Panc1 (cell line): ENCODE results near the gene NLGN2. TPM values are rescaled to one million over a fixed set of nuclear protein-coding genes. Genes with fewer than 3 reads are reported as not detected.

Experiments
- ATAC-seq: fragments of 200-7000 bp; cut with Tn5 transposase; 2 replicates; pipeline ENCODE4 v1.9.1; 2020; ENCODE audit warnings: mild to moderate bottlenecking, moderate library complexity
- Bru-seq: library from RNA; stranded (reverse); fragments of 400-500 nt; gene quantifications from one replicate; lab custom pipeline; 2021; lab: Mats Ljungman, UMichigan
- BruChase-seq, 2 experiments: library from RNA; stranded (reverse); fragments of 400-500 nt; gene quantifications; one replicate each; lab custom pipeline; 2021; lab: Mats Ljungman, UMichigan
- BruUV-seq: library from RNA; stranded (reverse); fragments of 400-500 nt; replicated peaks from 2 replicates; lab custom pipeline; 2021; lab: Mats Ljungman, UMichigan
- CTCF ChIA-PET: fragments of 300-600 bp; sonication (Branson Sonifier 250); formaldehyde crosslinking; loops from one replicate; lab custom pipeline; 2022; ENCODE audit warnings: antibody characterized with exemption; lab: Charles Lee
- POLR2A ChIA-PET: fragments of 300-600 bp; sonication (Branson Sonifier 250); formaldehyde crosslinking; loops from one replicate; lab custom pipeline; 2022; ENCODE audit warnings: antibody characterized with exemption; lab: Charles Lee
- DNase-seq: peaks from one replicate; pipeline ENCODE4 v3.0.0-alpha.2; 2010; ENCODE audit warnings: low read depth, low spot score
- H3K27ac ChIP-seq: 2 replicates; pipeline ENCODE4 v1.5.1; 2011; ENCODE audit warnings: mild to moderate bottlenecking, low read length, inconsistent platforms
- H3K27me3 ChIP-seq: fragments of 200-500 bp; sonication (Bioruptor generic); 2 replicates; pipeline ENCODE4 v1.6.0; 2014; ENCODE audit warnings: low read length, inconsistent platforms; ENCODE audit not compliant: control insufficient read depth, insufficient read depth
- H3K36me3 ChIP-seq: fragments of 200-500 bp; sonication (Bioruptor generic); 2 replicates; pipeline ENCODE4 v1.5.1; 2014; ENCODE audit warnings: inconsistent platforms, mild to moderate bottlenecking, low read length, moderate library complexity; ENCODE audit not compliant: control insufficient read depth, insufficient read depth
- H3K4me1 ChIP-seq: 2 replicates; pipeline ENCODE4 v1.5.1; 2011; ENCODE audit warnings: inconsistent platforms, mild to moderate bottlenecking, low read length, moderate library complexity; ENCODE audit not compliant: control insufficient read depth, insufficient read depth
- H3K4me3 ChIP-seq, 2 experiments: 2 replicates each; pipeline ENCODE4 v1.5.1; 2011 to 2012; ENCODE audit warnings: low read depth in 2 of 2, low read length in 2 of 2, mild to moderate bottlenecking in 2 of 2, inconsistent platforms in 1 of 2, moderate library complexity in 1 of 2
- H3K9me3 ChIP-seq: fragments of 200-500 bp; sonication (Bioruptor generic); 2 replicates; pipeline ENCODE4 v1.5.1; 2014; ENCODE audit warnings: low read depth, mild to moderate bottlenecking, inconsistent platforms, low read length, moderate library complexity; ENCODE audit not compliant: control insufficient read depth, insufficient read depth
- CTCF ChIP-seq: fragments of 450-650 bp; IDR thresholded peaks from 2 replicates; pipeline ENCODE4 v1.5.1; 2017; ENCODE audit warnings: mild to moderate bottlenecking
- POLR2AphosphoS5 ChIP-seq: IDR thresholded peaks from 2 replicates; pipeline ENCODE4 v1.6.1; 2012; ENCODE audit warnings: mild to moderate bottlenecking, low read depth, low read length, moderate library complexity
- REST ChIP-seq, 2 experiments: IDR thresholded peaks; 2 replicates each; pipeline ENCODE4 v1.6.1; 2011 to 2012; ENCODE audit warnings: low read depth in 2 of 2, control low read depth in 1 of 2, low read length in 1 of 2, mild to moderate bottlenecking in 1 of 2, moderate library complexity in 1 of 2; ENCODE audit not compliant: insufficient read depth in 1 of 2
- SIN3A ChIP-seq: IDR thresholded peaks from 2 replicates; pipeline ENCODE4 v1.6.1; 2012; ENCODE audit warnings: low read depth, mild to moderate bottlenecking, low read length, moderate library complexity, borderline replicate concordance; ENCODE audit not compliant: insufficient read depth
- TCF7L2 ChIP-seq: IDR thresholded peaks from 2 replicates; pipeline ENCODE4 v1.6.1; 2011; ENCODE audit warnings: mild to moderate bottlenecking, low read depth, low read length, inconsistent platforms
- in situ Hi-C: cut with HindIII; loops from 2 replicates; pipeline ENCODE4 v1.10.0; 2016; ENCODE audit warnings: low sequenced_read_pairs, low pct_unique_long_range_greater_than_20kb
- intact Hi-C: fragments of 100-400 bp; cut with micrococcal nuclease; formaldehyde crosslinking; loops from one replicate; pipeline ENCODE4 v1.10.0; 2022; ENCODE audit not compliant: unreplicated experiment
- long read RNA-seq: library from polyadenylated mRNA; unstranded; transcript quantifications from one replicate; pipeline ENCODE4 v2.0.0, GENCODE V29; 2021; ENCODE audit not compliant: unreplicated experiment
- polyA plus RNA-seq: library from polyadenylated mRNA; unstranded; fragments of >200 nt; gene quantifications from one replicate; pipeline ENCODE4 v1.2.1, GENCODE V29; 2012; ENCODE audit warnings: missing spikeins; ENCODE audit not compliant: insufficient read length
- total RNA-seq: library from RNA; stranded (reverse); gene quantifications from one replicate; pipeline ENCODE4 v1.2.1, GENCODE V29; 2021; ENCODE audit not compliant: unreplicated experiment

NLGN2 gene
- total RNA-seq = 33.6 TPM
- 42.7 TPM for polyA plus RNA-seq
- percentile 57 among the genes with signal in this experiment for Bru-seq, nascent RNA
- percentile 75 among the genes with signal in this experiment for BruChase-seq, experiment 1, labeled RNA remaining after a 2-hour chase
- BruChase-seq, experiment 2, labeled RNA remaining after a 6-hour chase = percentile 88 among the genes with signal in this experiment
- long read RNA-seq, partial matches to known transcripts = 0 of 37 reads
- long read RNA-seq, other reads (novel, unspliced or antisense) = 37 of 37 reads

DNA sequence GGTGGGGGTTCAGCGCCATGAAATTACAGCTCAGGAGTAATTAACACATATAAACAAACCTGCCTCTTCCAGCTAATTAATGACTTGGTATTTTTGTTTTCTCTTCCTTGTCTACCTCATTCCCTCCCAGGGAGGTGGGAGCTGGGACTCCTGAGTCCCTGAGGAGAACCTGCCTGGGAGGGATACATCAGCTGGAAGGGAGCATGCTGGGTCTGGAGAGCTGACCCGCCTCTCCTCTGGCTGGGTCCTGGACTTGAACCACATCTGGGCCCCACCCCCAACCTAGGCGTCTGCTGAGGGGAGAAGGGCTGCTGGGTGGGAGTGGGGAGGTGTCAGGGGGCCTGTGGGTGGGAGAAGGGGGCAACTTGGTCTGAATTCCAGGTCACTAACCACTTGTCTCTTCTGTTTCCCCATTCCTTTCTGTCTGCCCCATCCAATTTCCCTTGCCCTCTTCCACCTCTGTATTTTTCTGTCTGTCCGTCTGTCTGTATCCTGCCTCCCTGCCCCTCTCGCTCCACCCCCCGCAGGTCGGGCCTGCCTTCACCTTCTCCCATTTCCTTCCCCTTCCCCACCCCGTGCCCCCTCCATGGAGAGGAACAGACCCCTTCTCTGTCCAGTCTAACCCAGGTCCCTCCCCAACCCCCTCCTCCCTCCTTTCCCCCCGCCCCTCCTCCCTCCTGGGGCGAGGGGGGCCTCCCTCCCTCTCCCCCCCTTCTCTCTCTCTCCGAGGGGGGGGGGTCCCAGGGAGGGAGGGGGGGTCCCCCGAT is at the start of gene NLGN2:
TSS of gene NLGN2 (plus strand) at position 361 of the 767 bp plus-strand sequence. CDS start 411 bp downstream, outside the sequence.
- BruUV-seq = no TSS peak
- Histone ChIP-seq H3K4me3 (no peak within 1 kb of the TSS), H3K9me3 (no peaks in the 10 kb centered on the region), H3K27me3 (no peaks in the 10 kb centered on the region), H3K4me1 (peaks cover 3% of the 10 kb centered on the region), H3K27ac (no peak within 1 kb of the TSS), H3K36me3 (no peaks in the 10 kb centered on the region)
- in situ Hi-C loops = no loop called here
- ChIA-PET CTCF (no interaction called here), POLR2A (no interaction called here)
- TF ChIP-seq CTCF (no peak), POLR2AphosphoS5 (no peak), REST (IDR thresholded peaks at IDR 0.05; ENCODE audit: insufficient read depth in 1 of 2, low read depth in 2 of 2, low read length in 1 of 2) (no peak), TCF7L2 (no peak), SIN3A (no peak)
- no peak for DNase-seq
- intact Hi-C loops = no loop called here
- no peak for ATAC-seq

DNA sequence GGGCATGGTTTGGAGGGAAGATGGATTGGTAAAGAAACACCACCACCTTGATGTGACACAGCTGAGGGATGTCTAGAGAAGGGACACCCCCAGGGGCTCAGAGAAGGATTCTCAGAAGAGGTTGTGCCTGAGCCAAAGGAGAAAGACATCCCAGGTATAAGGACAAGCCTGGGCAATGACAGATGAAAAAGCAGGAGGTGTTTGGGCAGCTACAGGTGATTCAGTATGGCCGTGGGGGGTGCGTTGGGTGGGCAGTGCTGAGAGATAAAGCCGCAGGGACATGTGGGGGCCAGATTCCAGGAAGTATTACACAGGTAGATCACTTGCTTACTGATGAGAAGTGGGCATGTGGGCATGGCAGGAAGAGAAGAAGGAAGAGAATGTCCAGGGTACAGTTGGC is 45.7 kb upstream of the NLGN2 start:
- Histone ChIP-seq H3K27ac (no peak overlapping the region), H3K4me3 (no peak overlapping the region), H3K4me1 (no peaks in the 10 kb centered on the region), H3K9me3 (no peaks in the 10 kb centered on the region), H3K36me3 (no peaks in the 10 kb centered on the region), H3K27me3 (no peaks in the 10 kb centered on the region)
- in situ Hi-C loops = no loop called here
- ChIA-PET CTCF (interaction anchor here (0.7 kb wide), 1 partner anchor 654 kb away, joined by 4 read pairs; no protein-coding TSS in a partner anchor), POLR2A (interaction anchor here (0.6 kb wide), 1 partner anchor 75 kb away, joined by 4 read pairs; no protein-coding TSS in a partner anchor)
- BruUV-seq = no TSS peak
- ATAC-seq (no peak), DNase-seq (no peak)
- TF ChIP-seq POLR2AphosphoS5 (no peak), CTCF (no peak), SIN3A (no peak)
- intact Hi-C loops = no loop called here
